Liver (tissue), 9 donors: ENCODE results near the gene APOBEC3G. TPM values are rescaled to one million over a fixed set of nuclear protein-coding genes. Genes with fewer than 3 reads are reported as not detected.

Experiments
- DNase-seq: peaks from one replicate; pipeline ENCODE4 v3.0.0-alpha.2; 2017; ENCODE audit warnings: low spot score
- H3K27ac ChIP-seq, 2 donors: one replicate each; pipeline ENCODE4 v1.7.0; 2013; ENCODE audit warnings: inconsistent platforms in 2 of 2, low read length in 2 of 2, control low read depth in 1 of 2, low read depth in 1 of 2, mild to moderate bottlenecking in 1 of 2
- H3K27me3 ChIP-seq, 4 donors: one replicate each; pipeline versions ENCODE4 v1.6.1 to v1.7.0; 2013; ENCODE audit warnings: low read length in 3 of 4, inconsistent platforms in 1 of 4, mild to moderate bottlenecking in 1 of 4, moderate library complexity in 1 of 4; ENCODE audit not compliant: control insufficient read depth in 4 of 4, insufficient read depth in 4 of 4
- H3K36me3 ChIP-seq, 4 donors: one replicate each; pipeline versions ENCODE4 v1.6.1 to v1.7.0; 2013; ENCODE audit warnings: low read length in 3 of 4, mild to moderate bottlenecking in 3 of 4, low read depth in 1 of 4, moderate library complexity in 1 of 4; ENCODE audit not compliant: control insufficient read depth in 4 of 4, insufficient read depth in 3 of 4
- H3K4me1 ChIP-seq, 4 donors: one replicate each; pipeline versions ENCODE4 v1.6.1 to v1.7.0; 2013; ENCODE audit warnings: low read length in 3 of 4, mild to moderate bottlenecking in 3 of 4, moderate library complexity in 1 of 4; ENCODE audit not compliant: control insufficient read depth in 4 of 4, insufficient read depth in 4 of 4
- H3K4me3 ChIP-seq, 3 donors: one replicate each; pipeline versions ENCODE4 v1.6.1 to v1.7.0; 2013; ENCODE audit warnings: low read length in 3 of 3, control low read depth in 1 of 3, low read depth in 1 of 3, mild to moderate bottlenecking in 1 of 3
- H3K9ac ChIP-seq, 2 donors: one replicate each; pipeline ENCODE4 v1.7.0; 2013; ENCODE audit warnings: low read length in 2 of 2, mild to moderate bottlenecking in 2 of 2, moderate library complexity in 2 of 2, control low read depth in 1 of 2, low read depth in 1 of 2
- H3K9me3 ChIP-seq, 4 donors: one replicate each; pipeline versions ENCODE4 v1.6.1 to v1.7.0; 2013; ENCODE audit warnings: low read length in 3 of 4; ENCODE audit not compliant: control insufficient read depth in 4 of 4
- EGR1 ChIP-seq, 2 donors: IDR thresholded peaks; 2 replicates each; pipeline ENCODE4 v1.6.1; 2016 to 2018; ENCODE audit warnings: antibody characterized with exemption in 2 of 2, low read depth in 2 of 2
- FOXA1 ChIP-seq: IDR thresholded peaks from 2 replicates; pipeline ENCODE4 v1.6.1; 2016; ENCODE audit warnings: antibody characterized with exemption
- GABPA ChIP-seq, 2 donors: IDR thresholded peaks in 1 of 2; conservative IDR thresholded peaks in 1 of 2; 2 replicates each; pipeline ENCODE4 v1.6.1; 2016; ENCODE audit warnings: antibody characterized with exemption in 2 of 2, mild to moderate bottlenecking in 1 of 2, moderate library complexity in 1 of 2
- HNF4A ChIP-seq, 2 donors: conservative IDR thresholded peaks; 2 replicates each; pipeline ENCODE4 v1.6.1; 2016; ENCODE audit warnings: antibody characterized with exemption in 2 of 2, mild to moderate bottlenecking in 2 of 2
- HNF4G ChIP-seq: IDR thresholded peaks from 2 replicates; pipeline ENCODE4 v1.6.1; 2016; ENCODE audit warnings: antibody characterized with exemption
- JUND ChIP-seq, 2 donors: IDR thresholded peaks; 2 replicates each; pipeline ENCODE4 v1.6.1; 2016; ENCODE audit warnings: antibody characterized with exemption in 2 of 2
- RAD21 ChIP-seq, 2 donors: IDR thresholded peaks; 2 replicates each; pipeline ENCODE4 v1.6.1; 2016; ENCODE audit warnings: antibody characterized with exemption in 2 of 2, mild to moderate bottlenecking in 2 of 2
- RXRA ChIP-seq, 2 donors: IDR thresholded peaks; 2 replicates each; pipeline ENCODE4 v1.6.1; 2017 to 2018; ENCODE audit warnings: antibody characterized with exemption in 2 of 2, mild to moderate bottlenecking in 1 of 2
- SP1 ChIP-seq: IDR thresholded peaks from 2 replicates; pipeline ENCODE4 v1.6.1; 2018; ENCODE audit warnings: antibody characterized with exemption, mild to moderate bottlenecking
- TAF1 ChIP-seq: conservative IDR thresholded peaks from 2 replicates; pipeline ENCODE4 v1.6.1; 2016; ENCODE audit warnings: antibody characterized with exemption, mild to moderate bottlenecking
- YY1 ChIP-seq: IDR thresholded peaks from 2 replicates; pipeline ENCODE4 v1.6.1; 2016; ENCODE audit warnings: antibody characterized with exemption, mild to moderate bottlenecking
- WGBS: extraction: QIAGEN DNeasy Blood & Tissue Kit; methylation state at CpG from one replicate; pipeline ENCODE4 v1.1.7; 2013; 5-methylcytosine and 5-hydroxymethylcytosine counted together
- polyA plus RNA-seq, 2 donors: library from polyadenylated mRNA; stranded (reverse) in 1 of 2; unstranded in 1 of 2; fragments of 200-250 nt in 1 of 2; fragments of >200 nt in 1 of 2; fragmentation: Nextera tagmentation in 1 of 2; extraction: Ambion mirVana in 1 of 2; gene quantifications; one replicate each; pipeline versions ENCODE4 v1.2.1 to v1.2.3, GENCODE V29; 2013 to 2015
- total RNA-seq, 2 donors: library from RNA; depleted of rRNA; stranded (reverse); fragments of >200 nt; gene quantifications; one replicate each; pipeline ENCODE4 v1.2.3, GENCODE V29; 2014
- TF ChIP-seq, protein P1 (sequence below): IDR thresholded peaks from 2 replicates; pipeline ENCODE4 v1.6.1; 2016; ENCODE audit warnings: antibody characterized with exemption
- TF ChIP-seq, protein P2 (sequence below): IDR thresholded peaks from 2 replicates; pipeline ENCODE4 v1.6.1; 2016; ENCODE audit warnings: antibody characterized with exemption, mild to moderate bottlenecking
- TF ChIP-seq, protein P3 (sequence below): IDR thresholded peaks from 2 replicates; pipeline ENCODE4 v1.6.1; 2016; ENCODE audit warnings: antibody characterized with exemption
- TF ChIP-seq, protein P4 (sequence below): fragments of 150-350 bp; IDR thresholded peaks from 2 replicates; pipeline ENCODE4 v1.5.1; 2017; ENCODE audit warnings: improper control_type of control experiment, low read depth, low read length; ENCODE audit not compliant: missing input control
- TF ChIP-seq, protein P5 (sequence below): IDR thresholded peaks from 2 replicates; pipeline ENCODE4 v1.6.1; 2016; ENCODE audit warnings: antibody characterized with exemption
- donor health status: healthy.
- donor health status: healthy.
- donor health status: healthy.
- donor health status: healthy.
- donor health status: healthy.

Gene APOBEC3G
- total and polyA plus RNA-seq, 4 donors: 1.9 to 9.2 (median 2.9) TPM

DNA sequence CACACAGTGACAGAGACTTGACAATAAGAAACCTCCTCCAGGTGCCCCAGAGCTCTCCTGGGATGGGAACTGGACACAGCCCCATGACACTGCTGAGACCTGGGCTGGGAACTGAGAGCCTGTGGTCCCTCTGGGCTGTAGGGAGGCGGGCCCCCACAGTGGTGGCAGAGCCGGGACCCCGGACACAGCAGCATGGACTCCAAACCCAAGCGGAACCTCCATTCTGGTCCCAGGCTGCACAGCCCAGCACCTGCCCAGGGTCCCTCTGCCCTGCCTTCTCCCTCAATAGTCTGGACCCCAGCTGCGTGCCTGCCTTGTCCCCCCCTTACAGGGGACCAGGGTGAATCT is 11.6 kb downstream of the APOBEC3G start:
- H3K27ac ChIP-seq: no peak overlapping the region
- no peaks in the 10 kb centered on the region for H3K36me3 ChIP-seq
- DNase-seq: no peak
- 82% methylated on average over 5 of the region's 5 CpGs for WGBS
- no peaks in the 10 kb centered on the region for H3K4me1 ChIP-seq
- TF ChIP-seq JUND (IDR thresholded peaks at IDR 0.05) (no peak), EGR1 (IDR thresholded peaks at IDR 0.05; ENCODE audit: low read depth in 2 of 2) (no peak), GABPA (IDR thresholded peaks at IDR 0.05 in 1 of 2, conservative IDR thresholded peaks at IDR 0.05 in 1 of 2) (no peak), HNF4A (conservative IDR thresholded peaks at IDR 0.05) (no peak), HNF4G (no peak), TAF1 (no peak), FOXA1 (no peak), RAD21 (IDR thresholded peaks at IDR 0.05) (no peak)
- TF ChIP-seq, protein P1, sequence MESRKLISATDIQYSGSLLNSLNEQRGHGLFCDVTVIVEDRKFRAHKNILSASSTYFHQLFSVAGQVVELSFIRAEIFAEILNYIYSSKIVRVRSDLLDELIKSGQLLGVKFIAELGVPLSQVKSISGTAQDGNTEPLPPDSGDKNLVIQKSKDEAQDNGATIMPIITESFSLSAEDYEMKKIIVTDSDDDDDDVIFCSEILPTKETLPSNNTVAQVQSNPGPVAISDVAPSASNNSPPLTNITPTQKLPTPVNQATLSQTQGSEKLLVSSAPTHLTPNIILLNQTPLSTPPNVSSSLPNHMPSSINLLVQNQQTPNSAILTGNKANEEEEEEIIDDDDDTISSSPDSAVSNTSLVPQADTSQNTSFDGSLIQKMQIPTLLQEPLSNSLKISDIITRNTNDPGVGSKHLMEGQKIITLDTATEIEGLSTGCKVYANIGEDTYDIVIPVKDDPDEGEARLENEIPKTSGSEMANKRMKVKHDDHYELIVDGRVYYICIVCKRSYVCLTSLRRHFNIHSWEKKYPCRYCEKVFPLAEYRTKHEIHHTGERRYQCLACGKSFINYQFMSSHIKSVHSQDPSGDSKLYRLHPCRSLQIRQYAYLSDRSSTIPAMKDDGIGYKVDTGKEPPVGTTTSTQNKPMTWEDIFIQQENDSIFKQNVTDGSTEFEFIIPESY: no peak
- TF ChIP-seq, protein P2, sequence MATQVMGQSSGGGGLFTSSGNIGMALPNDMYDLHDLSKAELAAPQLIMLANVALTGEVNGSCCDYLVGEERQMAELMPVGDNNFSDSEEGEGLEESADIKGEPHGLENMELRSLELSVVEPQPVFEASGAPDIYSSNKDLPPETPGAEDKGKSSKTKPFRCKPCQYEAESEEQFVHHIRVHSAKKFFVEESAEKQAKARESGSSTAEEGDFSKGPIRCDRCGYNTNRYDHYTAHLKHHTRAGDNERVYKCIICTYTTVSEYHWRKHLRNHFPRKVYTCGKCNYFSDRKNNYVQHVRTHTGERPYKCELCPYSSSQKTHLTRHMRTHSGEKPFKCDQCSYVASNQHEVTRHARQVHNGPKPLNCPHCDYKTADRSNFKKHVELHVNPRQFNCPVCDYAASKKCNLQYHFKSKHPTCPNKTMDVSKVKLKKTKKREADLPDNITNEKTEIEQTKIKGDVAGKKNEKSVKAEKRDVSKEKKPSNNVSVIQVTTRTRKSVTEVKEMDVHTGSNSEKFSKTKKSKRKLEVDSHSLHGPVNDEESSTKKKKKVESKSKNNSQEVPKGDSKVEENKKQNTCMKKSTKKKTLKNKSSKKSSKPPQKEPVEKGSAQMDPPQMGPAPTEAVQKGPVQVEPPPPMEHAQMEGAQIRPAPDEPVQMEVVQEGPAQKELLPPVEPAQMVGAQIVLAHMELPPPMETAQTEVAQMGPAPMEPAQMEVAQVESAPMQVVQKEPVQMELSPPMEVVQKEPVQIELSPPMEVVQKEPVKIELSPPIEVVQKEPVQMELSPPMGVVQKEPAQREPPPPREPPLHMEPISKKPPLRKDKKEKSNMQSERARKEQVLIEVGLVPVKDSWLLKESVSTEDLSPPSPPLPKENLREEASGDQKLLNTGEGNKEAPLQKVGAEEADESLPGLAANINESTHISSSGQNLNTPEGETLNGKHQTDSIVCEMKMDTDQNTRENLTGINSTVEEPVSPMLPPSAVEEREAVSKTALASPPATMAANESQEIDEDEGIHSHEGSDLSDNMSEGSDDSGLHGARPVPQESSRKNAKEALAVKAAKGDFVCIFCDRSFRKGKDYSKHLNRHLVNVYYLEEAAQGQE: no peak
- TF ChIP-seq, protein P3, sequence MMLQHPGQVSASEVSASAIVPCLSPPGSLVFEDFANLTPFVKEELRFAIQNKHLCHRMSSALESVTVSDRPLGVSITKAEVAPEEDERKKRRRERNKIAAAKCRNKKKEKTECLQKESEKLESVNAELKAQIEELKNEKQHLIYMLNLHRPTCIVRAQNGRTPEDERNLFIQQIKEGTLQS: no peak
- TF ChIP-seq, protein P4, sequence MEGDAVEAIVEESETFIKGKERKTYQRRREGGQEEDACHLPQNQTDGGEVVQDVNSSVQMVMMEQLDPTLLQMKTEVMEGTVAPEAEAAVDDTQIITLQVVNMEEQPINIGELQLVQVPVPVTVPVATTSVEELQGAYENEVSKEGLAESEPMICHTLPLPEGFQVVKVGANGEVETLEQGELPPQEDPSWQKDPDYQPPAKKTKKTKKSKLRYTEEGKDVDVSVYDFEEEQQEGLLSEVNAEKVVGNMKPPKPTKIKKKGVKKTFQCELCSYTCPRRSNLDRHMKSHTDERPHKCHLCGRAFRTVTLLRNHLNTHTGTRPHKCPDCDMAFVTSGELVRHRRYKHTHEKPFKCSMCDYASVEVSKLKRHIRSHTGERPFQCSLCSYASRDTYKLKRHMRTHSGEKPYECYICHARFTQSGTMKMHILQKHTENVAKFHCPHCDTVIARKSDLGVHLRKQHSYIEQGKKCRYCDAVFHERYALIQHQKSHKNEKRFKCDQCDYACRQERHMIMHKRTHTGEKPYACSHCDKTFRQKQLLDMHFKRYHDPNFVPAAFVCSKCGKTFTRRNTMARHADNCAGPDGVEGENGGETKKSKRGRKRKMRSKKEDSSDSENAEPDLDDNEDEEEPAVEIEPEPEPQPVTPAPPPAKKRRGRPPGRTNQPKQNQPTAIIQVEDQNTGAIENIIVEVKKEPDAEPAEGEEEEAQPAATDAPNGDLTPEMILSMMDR: no peak
- H3K9ac ChIP-seq: no peak overlapping the region
- no peaks in the 10 kb centered on the region for H3K9me3 ChIP-seq
- no peak overlapping the region for H3K4me3 ChIP-seq
- peaks cover 0 to 2% (median 0%) of the 10 kb centered on the region in 4 donors for H3K27me3 ChIP-seq

DNA sequence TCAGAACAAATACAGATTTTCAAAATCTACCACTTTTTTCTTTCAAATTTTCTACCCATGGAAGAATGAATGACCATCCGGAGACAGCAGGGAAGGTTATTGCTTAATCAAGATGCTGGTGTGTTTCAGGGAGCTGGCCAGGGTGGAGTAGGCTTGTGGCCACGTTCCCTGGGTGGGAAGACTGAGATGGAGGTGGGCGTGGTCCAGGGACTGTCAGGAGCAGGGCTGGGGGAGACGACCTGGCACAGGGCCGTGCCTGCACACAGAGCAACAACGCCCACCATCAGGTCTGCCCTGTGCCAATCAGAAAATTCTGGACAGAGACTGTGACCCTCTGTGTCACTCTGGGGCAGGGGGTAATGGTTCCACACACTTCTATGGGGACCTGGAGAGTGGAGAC is 12.9 kb downstream of the APOBEC3G start:
- Histone ChIP-seq H3K27me3 (peaks cover 0 to 2% (median 0%) of the 10 kb centered on the region in 4 donors), H3K36me3 (no peaks in the 10 kb centered on the region), H3K27ac (peak overlapping the region in 1 of 2 donors; percentile 16), H3K9me3 (no peaks in the 10 kb centered on the region), H3K4me3 (no peak overlapping the region), H3K4me1 (no peaks in the 10 kb centered on the region), H3K9ac (no peak overlapping the region)
- no peak for DNase-seq
- no peak for TF ChIP-seq SP1
- TF ChIP-seq, protein P3: no peak
- TF ChIP-seq EGR1 (IDR thresholded peaks at IDR 0.05; ENCODE audit: low read depth in 2 of 2): no peak
- TF ChIP-seq, protein P5, sequence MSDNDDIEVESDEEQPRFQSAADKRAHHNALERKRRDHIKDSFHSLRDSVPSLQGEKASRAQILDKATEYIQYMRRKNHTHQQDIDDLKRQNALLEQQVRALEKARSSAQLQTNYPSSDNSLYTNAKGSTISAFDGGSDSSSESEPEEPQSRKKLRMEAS: no peak
- TF ChIP-seq GABPA (IDR thresholded peaks at IDR 0.05 in 1 of 2, conservative IDR thresholded peaks at IDR 0.05 in 1 of 2): no peak
- no peak for TF ChIP-seq JUND (IDR thresholded peaks at IDR 0.05)
- no peak for TF ChIP-seq YY1
- no peak for TF ChIP-seq RXRA (IDR thresholded peaks at IDR 0.05)
- TF ChIP-seq FOXA1: no peak
- TF ChIP-seq HNF4G: no peak
- TF ChIP-seq, protein P4: no peak
- TF ChIP-seq RAD21 (IDR thresholded peaks at IDR 0.05): no peak
- WGBS: 67% methylated on average over 6 of the region's 6 CpGs
